GM19328 (cell line): ENCODE results near the gene ALDH1A2.
"Not testable (repeated sequence)": the region's sequence is repeated elsewhere in the genome, so short reads cannot be mapped to it uniquely, and the experiment has no call there.

Source experiments
- ATAC-seq: cut with Tn5 transposase; IDR thresholded peaks from one replicate; pipeline ENCODE4 v1.9.1; 2021; ENCODE audit warnings: mild to moderate bottlenecking, moderate library complexity; ENCODE audit not compliant: unreplicated experiment

ALDH1A2 gene

DNA sequence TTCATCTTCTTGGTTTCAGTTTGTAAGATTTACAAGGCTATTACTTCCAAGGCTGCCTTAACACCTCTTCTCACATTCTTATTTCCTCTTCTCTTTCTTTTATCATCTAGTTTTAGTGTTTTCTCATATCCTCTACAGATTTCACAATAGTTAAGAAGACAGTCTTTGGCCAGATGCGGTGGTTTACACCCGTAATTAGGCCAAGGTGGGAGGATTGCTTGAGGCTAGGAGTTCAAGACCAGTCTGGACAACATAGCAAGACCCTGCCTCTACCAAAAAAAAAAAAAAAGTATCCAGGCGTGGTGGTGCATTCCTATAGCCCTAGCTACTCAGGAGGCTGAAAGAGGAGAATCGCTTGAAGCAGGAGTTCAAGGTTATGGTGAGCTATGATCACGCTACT lies 3.5 kb upstream of the ALDH1A2 start:
- no peak for ATAC-seq

DNA sequence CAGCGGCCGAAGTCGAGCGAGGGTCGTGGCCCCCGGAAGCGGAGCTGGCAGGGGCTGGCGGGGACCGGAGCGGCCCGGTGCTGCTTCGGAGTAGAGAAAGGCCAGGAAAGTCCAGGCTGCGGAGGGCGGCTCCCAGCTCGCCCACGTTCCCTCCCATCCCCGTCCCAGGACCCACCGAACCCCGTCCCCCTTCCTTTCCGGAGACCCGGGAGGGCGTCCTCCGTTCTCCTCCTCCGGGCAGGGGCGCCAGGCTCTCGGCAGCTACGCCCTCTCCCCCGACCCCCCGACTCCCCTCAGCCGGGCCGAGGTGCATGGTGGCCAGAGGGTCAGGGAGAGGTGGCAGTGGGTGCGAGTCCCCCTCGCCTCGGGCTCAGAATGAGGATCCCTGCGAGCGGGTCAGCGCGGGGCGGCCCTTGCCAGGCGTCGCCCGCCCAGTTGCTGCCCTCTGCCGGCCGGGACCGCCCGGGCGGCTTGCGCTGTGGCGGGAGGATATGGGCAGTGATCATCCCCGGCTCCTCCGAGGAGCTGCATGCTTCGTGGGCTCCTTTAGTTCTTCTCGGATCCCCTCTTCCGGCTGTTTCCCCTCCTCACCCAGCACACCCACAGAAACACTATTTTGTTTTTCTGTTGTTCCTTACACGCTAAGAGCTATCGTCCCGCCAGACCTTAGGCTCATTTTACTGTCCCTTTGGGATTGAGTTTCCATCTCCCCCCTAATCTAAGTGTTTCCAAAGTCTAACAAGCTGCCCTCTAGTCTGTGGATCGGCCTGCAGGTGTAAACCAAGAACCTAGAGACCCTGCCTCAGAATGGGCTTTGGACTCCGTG lies 744 bp upstream of the ALDH1A2 start:
- ATAC-seq, result no peak

DNA sequence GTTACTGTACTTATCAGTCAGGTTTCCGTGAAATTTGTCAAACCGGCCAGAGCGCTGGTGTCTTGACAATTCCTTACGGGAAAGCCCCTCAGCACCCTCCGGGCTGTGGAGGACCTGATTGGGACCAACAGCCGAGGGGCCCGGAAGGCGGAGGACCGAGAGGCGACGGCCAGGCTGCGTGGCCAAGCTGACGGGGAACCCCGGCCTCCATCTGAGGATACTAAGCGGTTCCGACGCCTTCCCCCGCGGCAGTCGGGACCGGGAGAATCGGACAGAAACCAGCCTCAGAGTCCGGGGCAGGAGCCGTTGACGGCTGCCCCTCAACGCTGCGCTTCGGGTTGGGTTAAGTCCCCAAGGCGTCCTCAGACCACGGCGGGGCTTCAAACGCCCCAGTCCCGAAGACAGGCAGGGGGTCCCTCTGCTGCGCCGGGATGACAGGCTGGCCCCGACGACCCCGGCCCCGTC lies 499 bp downstream of the ALDH1A2 start:
- no peak for ATAC-seq

DNA sequence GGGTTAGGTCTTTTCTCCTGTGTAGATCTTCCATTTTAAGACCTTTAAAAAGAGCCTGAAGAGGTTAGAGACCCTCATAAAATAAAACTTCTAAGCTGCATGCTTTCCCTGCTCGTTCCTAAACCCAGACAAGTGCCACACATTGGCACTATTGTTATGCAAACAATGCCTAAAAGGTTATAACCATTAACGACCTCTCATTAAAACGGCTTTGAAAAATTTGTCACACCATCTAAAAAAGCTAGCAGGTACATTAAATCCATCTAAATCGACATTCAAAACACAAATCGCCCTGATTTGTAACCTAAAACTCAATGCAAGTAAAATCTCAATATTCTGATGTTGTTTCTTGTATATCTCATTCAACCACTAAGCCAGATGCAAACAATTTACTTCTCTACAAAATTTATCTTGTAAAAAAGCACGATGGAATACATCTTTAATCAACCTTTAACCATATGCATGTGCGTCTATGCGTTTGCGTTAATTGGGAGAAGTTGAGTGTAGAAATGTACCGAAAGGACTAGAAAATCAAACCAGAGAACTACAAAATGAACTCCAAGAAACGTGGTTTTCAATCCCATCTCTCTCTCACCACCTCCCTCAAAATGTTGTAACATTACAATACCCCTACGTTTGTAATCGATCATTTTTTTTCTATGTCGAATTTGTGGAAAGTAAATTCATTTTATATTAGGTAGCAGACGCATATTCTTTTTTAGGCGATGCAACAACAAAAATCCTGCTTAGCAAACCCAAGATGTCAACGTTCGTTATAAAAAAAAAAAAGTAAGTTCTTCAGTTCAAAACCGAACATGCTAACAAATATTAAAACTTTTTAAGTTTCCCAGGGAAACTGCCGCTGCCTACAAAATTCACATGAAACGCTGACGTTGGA lies 1.2 kb downstream of the ALDH1A2 start:
- no peak for ATAC-seq

DNA sequence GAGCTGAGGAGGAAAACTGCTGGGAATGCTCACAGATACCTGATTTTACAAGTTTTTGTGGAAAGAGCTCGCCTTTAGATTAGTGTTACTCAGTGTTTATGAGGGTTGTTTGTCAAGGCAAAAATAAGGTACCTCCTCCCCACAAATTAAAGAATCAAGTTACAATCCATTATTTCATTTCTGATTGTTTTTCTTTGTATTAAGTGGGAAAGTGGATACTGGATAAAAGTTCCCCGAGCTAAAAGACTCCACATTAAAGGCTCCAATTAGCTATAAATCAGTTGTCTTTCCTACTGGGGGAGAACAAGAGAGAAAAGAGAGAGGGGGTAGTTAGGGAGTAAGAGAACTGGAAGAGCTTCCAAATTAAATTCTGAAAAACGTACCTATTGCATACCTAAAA lies 1.9 kb downstream of the ALDH1A2 start:
- ATAC-seq, result no peak

DNA sequence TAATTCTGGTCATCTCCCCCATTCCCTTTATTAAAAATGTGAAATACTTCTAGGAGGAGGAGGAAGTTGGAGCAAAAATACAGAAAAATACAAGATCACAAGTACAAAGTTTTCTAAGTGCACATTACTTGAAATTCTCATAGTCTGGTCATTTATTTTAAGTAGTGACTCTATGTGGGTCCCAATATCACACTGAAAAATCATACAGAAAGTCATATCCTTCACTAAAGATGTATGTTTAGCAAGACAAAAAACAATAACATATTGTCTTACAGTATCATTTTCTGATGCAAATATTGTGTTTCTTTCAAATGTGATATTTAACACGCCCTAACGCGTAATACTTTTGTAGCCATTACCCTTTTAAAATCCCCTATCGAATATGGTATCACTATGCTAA lies 2.5 kb downstream of the ALDH1A2 start:
- ATAC-seq, result no peak

DNA sequence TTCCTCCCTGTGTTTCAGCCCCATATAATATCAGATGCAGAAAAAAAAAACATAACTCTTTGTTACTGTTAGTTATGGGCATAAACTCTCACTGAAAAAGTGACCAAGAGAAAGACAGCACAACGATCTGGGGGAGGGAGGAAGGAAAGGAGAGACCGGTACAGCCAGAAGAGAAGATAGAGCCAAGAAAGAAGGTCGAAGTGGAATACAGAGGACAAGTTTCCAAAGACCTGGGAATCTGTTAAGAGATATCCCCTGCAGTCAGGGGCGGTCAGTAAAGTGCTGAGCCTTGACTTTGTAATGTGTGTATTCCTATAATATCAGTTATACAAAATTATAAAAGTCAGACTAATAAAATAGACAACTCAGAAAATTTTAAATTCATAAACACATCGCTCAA lies 3.3 kb downstream of the ALDH1A2 start:
- no peak for ATAC-seq

DNA sequence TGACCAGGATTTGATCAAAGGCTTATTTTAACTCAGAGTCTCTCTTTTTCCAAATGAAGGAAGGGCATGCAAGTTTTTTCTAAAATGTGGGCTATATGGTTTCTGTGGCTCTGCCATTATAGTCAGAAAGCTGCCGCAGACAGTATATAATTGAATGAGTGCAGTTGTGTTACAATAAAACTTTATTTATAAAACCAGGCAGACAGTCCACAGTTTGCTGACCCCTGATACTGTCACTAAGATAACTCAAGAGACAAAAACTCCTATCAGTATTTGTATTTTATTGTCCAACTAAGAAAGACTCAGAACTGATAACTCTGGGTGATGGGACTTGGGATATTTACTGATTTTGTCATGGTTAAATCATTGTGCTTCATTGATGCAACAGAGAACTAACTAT lies 4.9 kb downstream of the ALDH1A2 start:
- no peak for ATAC-seq

DNA sequence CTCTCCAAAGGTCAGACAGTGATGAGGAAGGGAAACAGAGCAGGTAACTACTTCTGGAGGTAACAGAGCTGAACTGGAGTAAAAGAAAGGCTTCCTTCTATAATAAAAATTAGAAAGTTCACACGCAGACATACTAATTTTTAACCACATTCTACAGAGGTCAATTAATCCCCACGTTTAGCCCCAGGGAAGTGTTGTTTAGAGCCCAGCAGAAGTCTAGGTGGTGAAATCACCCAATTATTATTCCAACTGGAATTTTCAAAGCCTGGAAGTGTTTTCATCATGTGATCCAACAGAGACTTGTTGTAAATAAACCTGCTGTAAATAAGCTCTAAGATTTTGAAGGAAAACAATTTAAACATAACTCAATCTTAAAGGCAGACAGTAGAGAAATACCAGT lies 6.8 kb downstream of the ALDH1A2 start:
- ATAC-seq, result no peak

DNA sequence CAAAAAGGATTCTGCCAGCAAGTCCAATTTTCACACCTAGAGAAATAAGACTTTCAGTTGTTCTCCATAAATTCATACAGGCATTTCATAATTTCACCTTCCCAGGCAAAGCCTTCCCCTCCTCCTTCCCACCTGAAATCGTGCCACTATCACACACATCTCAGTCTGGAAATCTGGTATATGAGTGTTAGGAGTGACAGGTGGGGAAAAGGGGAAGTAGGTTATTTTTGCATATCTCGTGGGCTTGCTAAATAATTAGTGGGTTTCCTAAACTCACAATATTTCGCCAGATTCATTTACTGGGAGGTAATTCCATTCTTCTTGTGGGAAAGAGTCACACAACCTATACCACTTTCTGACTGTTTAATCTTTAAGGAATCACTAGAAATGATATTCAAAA lies 7.4 kb downstream of the ALDH1A2 start:
- no peak for ATAC-seq

DNA sequence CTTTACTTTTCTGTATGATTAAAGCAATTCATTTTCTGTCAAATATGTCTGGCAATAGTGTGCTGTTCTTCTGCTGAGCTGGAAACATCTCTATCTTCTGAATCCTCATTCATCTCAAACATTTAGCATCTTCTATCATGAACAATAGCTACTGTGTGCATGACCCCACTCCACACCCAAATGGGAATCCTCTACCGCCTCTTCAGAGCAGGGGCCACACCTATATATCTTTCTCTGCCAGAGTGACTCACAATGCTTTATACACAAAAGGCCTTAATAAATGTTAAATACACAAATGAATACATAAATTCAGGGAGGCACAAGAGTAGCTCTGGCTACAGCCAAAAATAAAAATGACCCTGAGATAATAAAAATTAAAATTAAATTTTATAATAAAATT lies 8.0 kb downstream of the ALDH1A2 start:
- no peak for ATAC-seq

DNA sequence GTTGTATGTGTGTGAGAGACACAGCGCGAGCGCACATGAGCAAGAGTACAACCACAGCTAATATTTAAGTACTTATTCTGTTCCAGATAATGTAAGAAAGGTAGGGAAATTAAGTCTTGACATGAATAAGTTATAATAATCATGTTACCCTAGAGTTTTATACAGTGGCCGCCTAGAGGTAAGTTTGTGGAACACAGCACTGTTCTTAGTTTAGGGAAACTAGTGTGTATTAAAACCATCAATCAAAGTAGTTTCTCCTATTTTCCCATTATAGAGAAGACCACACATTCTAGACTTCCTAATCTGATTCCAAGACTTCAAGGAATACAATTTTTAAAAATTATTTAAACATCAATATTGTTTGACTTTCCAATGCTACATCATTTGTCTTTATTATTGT lies 9.5 kb downstream of the ALDH1A2 start:
- ATAC-seq, result no peak

DNA sequence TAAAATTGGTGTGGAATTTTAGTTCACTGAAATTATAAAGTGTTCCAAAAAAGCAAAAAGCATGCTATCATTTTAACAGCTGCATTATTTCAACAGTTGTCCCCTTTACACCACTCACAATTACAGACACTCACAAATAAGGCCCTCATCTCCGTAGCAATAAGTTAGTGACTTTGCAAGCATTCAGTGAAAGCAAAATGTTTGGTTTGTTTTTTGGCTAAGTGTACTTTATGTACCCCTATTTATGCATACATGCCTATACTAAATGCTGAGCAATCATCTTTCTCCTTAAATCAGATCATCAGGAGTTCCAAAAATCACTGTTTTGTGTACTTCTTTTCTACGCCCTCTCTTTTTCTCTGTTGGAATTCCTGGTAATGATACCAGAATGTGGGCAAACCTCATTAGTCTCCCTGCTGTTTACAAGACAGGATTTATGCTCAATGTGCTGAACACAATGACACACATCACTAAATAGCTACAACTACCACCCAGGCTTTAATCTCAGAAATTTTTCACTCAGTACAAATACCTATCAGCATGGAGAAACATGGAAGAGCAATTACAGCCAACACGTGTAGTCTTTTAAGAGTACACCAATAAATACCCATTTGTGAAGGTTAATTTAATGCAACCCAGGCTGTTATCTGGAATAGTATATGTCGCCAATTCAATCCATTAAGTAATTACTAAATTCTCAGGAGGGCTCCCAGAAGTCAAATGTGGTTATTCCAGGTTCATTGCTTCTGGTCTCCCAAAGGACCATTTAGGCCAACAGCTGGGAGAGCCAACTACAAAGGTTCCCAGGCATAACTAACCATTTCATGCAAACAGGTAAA lies 12.0 kb downstream of the ALDH1A2 start:
- no peak for ATAC-seq

DNA sequence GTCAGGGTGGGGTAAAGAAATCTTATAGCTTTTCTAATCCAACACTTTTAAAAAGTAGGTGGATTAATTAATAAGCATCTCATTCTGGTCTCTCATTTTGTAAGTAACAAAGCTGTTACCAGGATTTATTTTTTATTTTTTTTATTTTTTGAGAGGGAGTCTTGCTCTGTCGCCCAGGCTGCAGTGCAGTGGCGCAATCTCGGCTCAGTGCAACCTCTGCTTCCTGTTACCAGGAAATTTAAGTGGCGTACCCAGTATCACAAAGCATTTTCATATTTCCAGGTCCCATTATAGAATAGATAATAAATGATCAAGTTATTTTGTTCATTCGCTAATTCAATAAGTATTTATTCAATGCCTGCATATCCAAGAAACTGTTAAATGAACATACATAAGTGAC lies 13.2 kb downstream of the ALDH1A2 start:
- ATAC-seq, result no peak

DNA sequence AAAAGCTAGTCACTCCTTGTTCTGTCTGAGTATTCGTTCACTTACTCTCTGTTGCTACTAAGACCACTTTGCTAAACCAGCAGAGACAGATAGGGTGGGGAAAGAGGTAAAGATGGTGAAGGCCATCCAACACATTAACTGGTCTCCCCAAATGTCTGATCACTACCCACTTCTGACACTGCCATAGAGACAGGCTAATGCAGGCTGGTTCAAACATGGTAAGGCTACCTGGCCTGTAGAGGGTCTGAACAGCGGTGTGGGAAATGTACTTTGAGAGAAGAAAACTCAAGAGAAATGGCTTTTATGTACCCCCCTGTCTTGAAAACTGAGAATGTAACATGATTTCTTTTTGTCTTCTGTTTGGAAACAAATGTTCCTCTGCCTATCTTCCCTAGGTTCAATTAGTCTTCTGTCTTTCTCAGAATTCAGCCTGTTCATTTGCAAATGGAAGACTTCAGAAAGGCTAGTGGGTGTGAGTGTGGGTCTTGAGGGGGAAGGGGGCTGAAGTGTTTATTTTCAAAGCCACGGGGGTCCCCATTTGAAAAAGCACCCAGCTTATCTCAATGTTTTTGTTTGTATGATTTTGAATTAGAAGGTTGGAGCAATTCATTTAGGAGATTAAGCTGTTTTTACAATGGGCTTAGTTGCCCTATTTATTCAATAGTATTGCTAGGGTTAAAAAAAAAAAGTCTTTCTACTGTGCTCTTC lies 15.8 kb downstream of the ALDH1A2 start:
- ATAC-seq, result no peak

DNA sequence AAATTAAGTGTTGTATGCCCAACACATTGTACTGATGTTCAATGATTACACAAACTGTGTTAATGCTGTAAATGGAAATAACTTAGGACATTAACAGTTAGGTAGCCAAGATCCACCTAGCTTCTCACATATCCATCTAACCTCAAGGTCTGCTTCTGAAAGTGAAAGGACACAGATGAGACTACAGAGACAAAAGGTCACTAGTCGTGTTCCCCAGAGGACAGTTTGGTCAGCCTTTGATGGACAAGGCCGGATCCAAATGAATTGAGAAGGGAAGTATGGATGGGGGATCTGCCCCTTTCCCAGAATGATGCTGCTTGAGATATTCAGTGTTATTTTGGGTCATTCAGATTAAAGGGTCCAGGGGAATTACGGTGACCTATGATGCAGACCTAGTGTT lies 17.2 kb downstream of the ALDH1A2 start:
- ATAC-seq, result no peak

DNA sequence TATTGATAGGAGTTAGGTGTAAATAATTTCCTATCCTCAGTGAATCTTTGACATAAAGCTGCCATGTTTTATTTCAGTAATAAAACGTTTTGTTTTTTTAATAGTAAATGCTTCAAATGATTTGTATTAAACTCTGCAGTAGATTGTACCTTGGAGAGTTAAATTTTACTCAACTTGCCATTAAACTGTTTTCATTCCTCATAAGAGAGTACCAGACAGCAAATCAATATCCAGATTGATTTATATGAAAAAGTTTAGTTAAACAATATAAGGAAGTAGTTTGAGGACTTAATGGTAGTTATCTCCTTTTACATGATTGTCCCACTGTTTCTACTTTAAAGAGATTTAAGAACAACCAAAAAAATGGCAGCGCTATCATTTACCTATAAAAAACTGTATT lies 18.4 kb downstream of the ALDH1A2 start:
- ATAC-seq, result no peak

DNA sequence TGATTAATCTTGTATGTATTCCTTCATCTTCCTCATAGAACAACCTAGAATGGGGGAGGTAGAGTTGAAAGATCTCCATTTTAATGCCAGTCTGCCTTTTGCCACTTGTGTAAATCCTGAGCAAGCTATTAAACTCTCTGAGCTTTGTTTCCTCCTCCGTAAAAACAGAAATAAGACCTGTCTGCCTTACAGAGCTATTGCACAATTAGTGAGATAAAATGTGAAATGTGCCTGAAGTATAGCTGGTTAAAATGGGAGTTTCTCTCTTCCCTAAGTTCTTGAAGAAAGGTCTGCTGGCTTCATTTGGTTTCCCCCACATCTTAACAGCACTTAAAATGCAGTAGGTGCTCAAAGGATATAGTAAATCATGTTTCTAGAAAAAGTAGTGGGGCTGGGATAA lies 19.0 kb downstream of the ALDH1A2 start:
- no peak for ATAC-seq

DNA sequence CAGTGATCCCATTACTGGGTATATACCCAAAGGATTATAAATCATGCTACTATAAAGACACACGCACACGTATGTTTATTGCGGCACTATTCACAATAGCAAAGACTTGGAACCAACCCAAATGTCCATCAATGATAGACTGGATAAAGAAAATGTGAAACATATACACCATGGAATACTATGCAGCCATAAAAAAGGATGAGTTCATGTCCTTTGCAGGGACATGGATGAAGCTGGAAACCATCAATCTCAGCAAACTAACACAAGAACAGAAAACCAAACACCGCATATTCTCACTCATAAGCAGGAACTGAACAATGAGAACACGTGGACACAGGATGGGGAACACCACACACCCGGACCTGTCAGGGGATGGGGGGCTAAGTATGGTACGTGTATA lies 20.1 kb downstream of the ALDH1A2 start:
- ATAC-seq, result not testable (repeated sequence)

DNA sequence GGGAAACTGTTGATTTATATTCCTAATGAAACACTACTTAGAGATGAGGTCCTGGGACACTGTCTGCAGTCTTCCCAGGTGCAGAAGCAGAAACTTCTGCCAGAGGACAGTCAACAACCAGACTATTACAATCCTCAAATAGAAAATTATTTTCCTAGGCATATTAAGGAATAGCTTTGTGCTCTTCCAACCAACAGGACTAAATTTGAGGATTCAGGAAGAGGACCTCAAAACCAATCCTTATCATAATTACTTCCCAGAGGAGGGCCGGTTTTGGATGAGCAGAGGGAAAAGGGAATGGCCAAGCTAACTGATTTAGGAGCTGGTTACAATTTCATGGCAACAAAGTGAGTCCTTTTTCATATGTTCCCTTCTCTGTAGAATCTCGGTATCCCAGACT lies 21.0 kb downstream of the ALDH1A2 start:
- ATAC-seq, result no peak
